A673 (cell line): Measurements from ENCODE around the gene LRP1.

ENCODE experiments used
- CTCF ChIP-seq: fragments of 300-800, 200-600 bp; sonication (generic); conservative IDR thresholded peaks from 2 replicates; pipeline ENCODE4 v1.5.1; 2017; ENCODE audit warnings: low read depth, mild to moderate bottlenecking, antibody characterized with exemption, low read length, moderate library complexity, mixed read lengths
- EZH2 ChIP-seq: fragments of 200-600 bp; sonication (generic); IDR thresholded peaks from 2 replicates; pipeline ENCODE4 v1.6.1; 2017; ENCODE audit warnings: borderline replicate concordance, low read depth, mild to moderate bottlenecking, mixed read lengths, antibody characterized with exemption, low read length; ENCODE audit not compliant: poor library complexity, severe bottlenecking

GRCh38 chr12:57226588-57227314 is 98.5 kb downstream of the LRP1 start:
- no peak for TF ChIP-seq EZH2
- TF ChIP-seq CTCF: no peak
